WI38 (cell line): ENCODE data around the gene PHTF1.

Experiments used
- H3K4me3 ChIP-seq: 2 replicates; pipeline ENCODE4 v1.5.1; 2011; ENCODE audit warnings: low read depth, mild to moderate bottlenecking, control low read depth, low read length
- CTCF ChIP-seq: IDR thresholded peaks from 2 replicates; pipeline ENCODE4 v1.5.1; 2012; ENCODE audit warnings: low read depth, mild to moderate bottlenecking, control low read depth, low read length

Gene PHTF1

DNA sequence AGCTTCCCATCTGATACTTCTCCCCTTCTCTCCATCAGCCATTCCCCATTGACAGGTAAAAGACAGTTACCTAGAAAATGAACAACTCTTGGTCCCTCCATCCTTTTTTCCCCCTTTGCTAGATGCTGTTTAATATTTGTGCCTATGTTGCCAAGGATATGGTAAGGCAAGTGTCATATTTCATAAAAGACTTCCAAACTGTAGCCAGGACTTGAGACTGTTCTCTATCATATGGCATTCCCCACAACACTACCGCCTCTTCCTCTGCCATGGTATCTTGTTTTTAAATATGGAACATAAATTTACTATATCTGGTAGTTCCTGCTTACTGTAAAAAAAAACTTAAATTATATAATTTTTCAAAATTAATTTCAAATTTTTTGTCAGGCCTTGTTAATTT, 97.2 kb downstream of the PHTF1 start:
- H3K4me3 ChIP-seq: no peak overlapping the region
- no peak for TF ChIP-seq CTCF

DNA sequence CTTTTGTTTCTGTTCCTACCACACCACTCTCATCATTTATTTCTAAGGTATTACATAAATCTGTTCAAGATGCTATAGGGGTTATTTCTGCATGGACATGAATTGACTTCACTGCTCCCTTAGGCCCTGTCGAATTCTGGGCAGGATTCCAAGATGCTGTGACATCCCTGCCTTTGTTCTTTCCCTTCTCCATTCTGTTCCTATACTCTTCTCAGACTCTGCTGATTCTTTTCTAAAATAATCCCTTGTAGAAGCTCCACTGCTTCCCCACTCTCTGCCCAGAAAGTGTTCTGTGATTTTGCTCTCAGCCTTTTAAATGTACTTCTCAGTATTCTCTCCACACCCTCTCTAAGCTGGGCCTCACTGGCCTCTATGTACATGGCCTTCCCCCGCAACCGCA, 99.2 kb downstream of the PHTF1 start:
- no peak for TF ChIP-seq CTCF

GRCh38 chr1:113659556-113659955, 99.7 kb downstream of the PHTF1 start:
- TF ChIP-seq CTCF: no peak
- no peak overlapping the region for H3K4me3 ChIP-seq

More for the DNA sequence above, 99.2 kb downstream of the PHTF1 start:
- no peak overlapping the region for H3K4me3 ChIP-seq

GRCh38 chr1:113659035-113659434, 100.3 kb downstream of the PHTF1 start:
- H3K4me3 ChIP-seq: no peak overlapping the region
- no peak for TF ChIP-seq CTCF

- no peak overlapping the region for H3K4me3 ChIP-seq
- TF ChIP-seq CTCF: no peak
Measured at GRCh38 chr1:113657556-113658063, 101.7 kb downstream of the PHTF1 start.

GRCh38 chr1:113657126-113657525, 102.2 kb downstream of the PHTF1 start:
- no peak for TF ChIP-seq CTCF
- H3K4me3 ChIP-seq: no peak overlapping the region

- H3K4me3 ChIP-seq: no peak overlapping the region
- TF ChIP-seq CTCF: no peak
Measured at GRCh38 chr1:113654883-113655282, 104.4 kb downstream of the PHTF1 start.
